ENCODE measurements around the gene PEX11B. TPM values are rescaled to one million over a fixed set of nuclear protein-coding genes. Genes with fewer than 3 reads are reported as not detected.

PEX11B gene
- total RNA-seq, 1 experiment from 2014 or later = 27.4 TPM

DNA sequence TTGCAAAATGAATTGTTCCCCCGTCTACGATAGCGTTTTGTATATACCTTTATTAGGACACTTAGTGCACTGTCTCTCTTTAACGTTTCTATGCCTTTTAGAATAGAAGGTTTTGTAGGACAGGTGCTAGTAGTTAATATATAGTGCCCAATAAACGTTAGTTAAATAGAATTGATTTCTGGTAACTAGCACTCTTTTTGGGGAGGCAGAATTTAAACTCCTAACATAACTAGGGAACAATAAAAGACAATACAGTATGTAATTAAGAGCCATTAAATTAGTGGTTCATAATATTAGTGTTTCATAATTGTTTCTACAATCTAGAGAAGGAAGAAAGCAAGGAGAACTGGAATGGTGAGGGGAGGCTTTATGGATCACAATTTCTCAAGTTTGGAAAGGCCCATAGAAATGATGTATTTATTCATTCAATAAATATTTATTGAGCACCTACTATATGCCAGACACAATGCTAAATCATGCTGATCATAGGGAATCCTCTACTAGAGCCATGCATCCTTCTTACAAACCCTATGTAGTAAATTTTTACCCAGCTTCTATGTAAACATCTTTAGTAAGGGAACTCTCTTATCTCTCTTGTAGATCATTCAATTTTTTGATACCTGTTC is 46.7 kb upstream of the PEX11B start:
- POLR2A ChIA-PET = interaction anchor here (0.6 to 2.0 kb wide), 2 partner anchors 38 to 53 kb away, joined by 10 to 12 read pairs; partner anchors contain the start of gene RBM8A
- CTCF ChIA-PET = interaction anchor here (1.4 to 1.7 kb wide), 2 partner anchors 67 to 74 kb away, joined by 4 to 5 read pairs; no protein-coding TSS in a partner anchor
- no peak for ATAC-seq

DNA sequence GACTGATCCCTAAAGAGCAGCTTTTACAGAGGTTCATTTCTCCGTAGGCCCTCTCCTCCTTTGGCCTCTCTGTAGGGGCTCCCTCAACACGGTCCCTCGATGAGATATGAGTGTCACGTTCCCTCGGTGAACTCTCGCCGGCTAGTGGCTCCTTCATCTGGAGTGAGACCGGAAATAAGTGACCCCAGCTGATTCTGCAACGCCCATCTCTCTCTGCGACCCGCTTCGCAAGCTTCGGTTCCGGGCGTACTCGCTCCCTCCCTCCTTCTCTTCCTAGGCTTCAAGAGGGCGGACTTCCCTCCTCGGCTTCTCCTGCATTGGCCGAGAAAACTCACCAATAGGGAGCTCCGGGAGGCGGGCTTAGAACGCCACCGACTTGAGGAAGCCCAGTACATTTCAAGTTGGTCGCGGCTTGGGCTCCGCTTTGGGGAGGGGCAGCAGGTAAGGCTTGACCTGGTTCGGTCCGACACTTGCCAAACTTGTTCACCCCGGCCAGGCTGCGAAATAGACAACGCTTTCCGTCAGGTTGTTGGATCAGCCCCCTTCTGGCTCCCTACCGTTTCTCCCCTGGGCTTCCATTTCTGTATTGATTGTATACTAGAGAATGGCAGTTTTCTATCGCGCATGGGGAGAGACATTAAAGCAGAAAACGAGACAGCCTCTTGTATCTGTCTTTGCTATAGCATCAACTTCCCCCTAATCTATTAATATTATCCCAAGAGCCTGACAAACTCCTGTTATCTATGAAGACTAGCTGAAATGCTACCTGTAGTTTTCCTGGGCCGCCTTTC is 46.0 kb upstream of the PEX11B start, which contains the start of the genes ANKRD34A and POLR3GL:
Gene ANKRD34A, minus strand, starts transcription at position 248 of the 791 bp plus-strand sequence. CDS start 2,816 bp downstream, outside the sequence.
Gene POLR3GL, plus strand, starts transcription at position 363 of the 791 bp plus-strand sequence. CDS start 10,176 bp downstream, outside the sequence.
- POLR2A ChIA-PET = interaction anchor here (0.6 to 2.0 kb wide), 3 partner anchors 37 to 52 kb away, joined by 3 to 12 read pairs (median 10); partner anchors contain the start of gene RBM8A

More for the DNA sequence above, 46.7 kb upstream of the PEX11B start:
- Histone ChIP-seq H3K36me3 (ENCODE audit: control insufficient read depth, insufficient read depth, low read length) (no peaks in the 10 kb centered on the region), H3K4me1 (ENCODE audit: control insufficient read depth, insufficient read depth, low read length) (peaks cover 18% of the 10 kb centered on the region), H3K27me3 (ENCODE audit: control insufficient read depth, insufficient read depth, low read length) (no peaks in the 10 kb centered on the region), H3K9me3 (ENCODE audit: control insufficient read depth, insufficient read depth, low read depth, low read length) (peaks cover 3% of the 10 kb centered on the region; the same call in 1 of the 2 replicates), H3K27ac (ENCODE audit: low read length) (peak overlapping the region; percentile 93), H3K4me3 (ENCODE audit: low read depth in 2 of 2, low read length in 2 of 2) (peak overlapping the region; percentile 52 to 92)
- TF ChIP-seq TCF7L2 (IDR thresholded peaks at IDR 0.05; ENCODE audit: low read depth, low read length) = no peak
- TF ChIP-seq, protein P1, sequence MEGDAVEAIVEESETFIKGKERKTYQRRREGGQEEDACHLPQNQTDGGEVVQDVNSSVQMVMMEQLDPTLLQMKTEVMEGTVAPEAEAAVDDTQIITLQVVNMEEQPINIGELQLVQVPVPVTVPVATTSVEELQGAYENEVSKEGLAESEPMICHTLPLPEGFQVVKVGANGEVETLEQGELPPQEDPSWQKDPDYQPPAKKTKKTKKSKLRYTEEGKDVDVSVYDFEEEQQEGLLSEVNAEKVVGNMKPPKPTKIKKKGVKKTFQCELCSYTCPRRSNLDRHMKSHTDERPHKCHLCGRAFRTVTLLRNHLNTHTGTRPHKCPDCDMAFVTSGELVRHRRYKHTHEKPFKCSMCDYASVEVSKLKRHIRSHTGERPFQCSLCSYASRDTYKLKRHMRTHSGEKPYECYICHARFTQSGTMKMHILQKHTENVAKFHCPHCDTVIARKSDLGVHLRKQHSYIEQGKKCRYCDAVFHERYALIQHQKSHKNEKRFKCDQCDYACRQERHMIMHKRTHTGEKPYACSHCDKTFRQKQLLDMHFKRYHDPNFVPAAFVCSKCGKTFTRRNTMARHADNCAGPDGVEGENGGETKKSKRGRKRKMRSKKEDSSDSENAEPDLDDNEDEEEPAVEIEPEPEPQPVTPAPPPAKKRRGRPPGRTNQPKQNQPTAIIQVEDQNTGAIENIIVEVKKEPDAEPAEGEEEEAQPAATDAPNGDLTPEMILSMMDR (IDR thresholded peaks at IDR 0.05) = no peak
- intact Hi-C loops (cut with micrococcal nuclease; ENCODE audit: unreplicated experiment) (no loop called here), in situ Hi-C loops (cut with HindIII; ENCODE audit: low pct_unique_long_range_greater_than_20kb, low sequenced_read_pairs) (no loop called here)
- BruUV-seq (replicated peaks) = no TSS peak
- DNase-seq (ENCODE audit: low read depth, low spot score) = no peak

DNA sequence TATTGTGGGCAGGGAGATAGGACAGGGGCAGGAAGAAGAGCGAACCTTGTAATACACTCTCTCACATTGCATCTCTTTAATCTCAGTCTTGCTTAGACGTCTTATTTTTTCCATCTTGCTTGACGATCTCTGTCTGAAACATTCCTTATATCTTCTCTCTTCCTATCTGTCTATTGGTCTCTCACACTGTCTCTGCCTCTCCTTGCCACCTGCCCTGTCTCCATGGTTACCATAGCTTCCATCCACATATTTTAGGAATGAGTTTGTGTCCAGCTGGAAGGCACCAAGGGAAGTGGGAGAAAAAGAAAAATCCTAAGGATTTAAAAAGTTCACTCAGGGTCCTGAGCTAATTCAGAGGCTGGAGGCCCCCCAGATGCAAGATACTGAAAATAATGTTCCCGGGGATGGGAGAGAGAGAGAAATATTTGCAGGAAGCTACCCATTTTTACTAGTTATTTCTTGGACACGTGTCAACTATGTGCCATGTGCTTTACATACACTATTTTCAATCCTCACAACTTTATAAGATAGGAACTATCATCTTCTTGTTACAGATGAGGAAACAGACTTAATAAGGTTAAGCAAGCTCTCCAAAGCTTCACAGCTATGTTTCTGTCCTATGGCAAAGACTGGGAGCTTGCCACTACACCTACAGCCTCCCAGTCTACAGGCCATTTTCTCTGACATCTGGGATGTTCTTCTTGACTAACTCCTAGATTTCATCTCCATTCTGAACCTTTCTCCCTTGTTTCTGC is 44.9 kb upstream of the PEX11B start:
- Histone ChIP-seq H3K27ac (ENCODE audit: low read length) (peak overlapping the region; percentile 93), H3K36me3 (ENCODE audit: control insufficient read depth, insufficient read depth, low read length) (no peaks in the 10 kb centered on the region), H3K4me3 (ENCODE audit: low read depth in 2 of 2, low read length in 2 of 2) (peak overlapping the region; percentile 76 to 92), H3K27me3 (ENCODE audit: control insufficient read depth, insufficient read depth, low read length) (no peaks in the 10 kb centered on the region), H3K4me1 (ENCODE audit: control insufficient read depth, insufficient read depth, low read length) (peaks cover 26% of the 10 kb centered on the region), H3K9me3 (ENCODE audit: control insufficient read depth, insufficient read depth, low read depth, low read length) (peaks cover 3% of the 10 kb centered on the region; the same call in 1 of the 2 replicates)
- POLR2A ChIA-PET = interaction anchor here (0.9 to 2.0 kb wide), 2 partner anchors 36 to 41 kb away, joined by 3 to 12 read pairs; partner anchors contain the start of gene RBM8A
- DNase-seq (ENCODE audit: low read depth, low spot score) (no peak), ATAC-seq (no peak)
- TF ChIP-seq SIN3A (IDR thresholded peaks at IDR 0.05; ENCODE audit: borderline replicate concordance, insufficient read depth, low read depth, low read length) = no peak
- TF ChIP-seq, protein P2, sequence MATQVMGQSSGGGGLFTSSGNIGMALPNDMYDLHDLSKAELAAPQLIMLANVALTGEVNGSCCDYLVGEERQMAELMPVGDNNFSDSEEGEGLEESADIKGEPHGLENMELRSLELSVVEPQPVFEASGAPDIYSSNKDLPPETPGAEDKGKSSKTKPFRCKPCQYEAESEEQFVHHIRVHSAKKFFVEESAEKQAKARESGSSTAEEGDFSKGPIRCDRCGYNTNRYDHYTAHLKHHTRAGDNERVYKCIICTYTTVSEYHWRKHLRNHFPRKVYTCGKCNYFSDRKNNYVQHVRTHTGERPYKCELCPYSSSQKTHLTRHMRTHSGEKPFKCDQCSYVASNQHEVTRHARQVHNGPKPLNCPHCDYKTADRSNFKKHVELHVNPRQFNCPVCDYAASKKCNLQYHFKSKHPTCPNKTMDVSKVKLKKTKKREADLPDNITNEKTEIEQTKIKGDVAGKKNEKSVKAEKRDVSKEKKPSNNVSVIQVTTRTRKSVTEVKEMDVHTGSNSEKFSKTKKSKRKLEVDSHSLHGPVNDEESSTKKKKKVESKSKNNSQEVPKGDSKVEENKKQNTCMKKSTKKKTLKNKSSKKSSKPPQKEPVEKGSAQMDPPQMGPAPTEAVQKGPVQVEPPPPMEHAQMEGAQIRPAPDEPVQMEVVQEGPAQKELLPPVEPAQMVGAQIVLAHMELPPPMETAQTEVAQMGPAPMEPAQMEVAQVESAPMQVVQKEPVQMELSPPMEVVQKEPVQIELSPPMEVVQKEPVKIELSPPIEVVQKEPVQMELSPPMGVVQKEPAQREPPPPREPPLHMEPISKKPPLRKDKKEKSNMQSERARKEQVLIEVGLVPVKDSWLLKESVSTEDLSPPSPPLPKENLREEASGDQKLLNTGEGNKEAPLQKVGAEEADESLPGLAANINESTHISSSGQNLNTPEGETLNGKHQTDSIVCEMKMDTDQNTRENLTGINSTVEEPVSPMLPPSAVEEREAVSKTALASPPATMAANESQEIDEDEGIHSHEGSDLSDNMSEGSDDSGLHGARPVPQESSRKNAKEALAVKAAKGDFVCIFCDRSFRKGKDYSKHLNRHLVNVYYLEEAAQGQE (IDR thresholded peaks at IDR 0.05; ENCODE audit: insufficient read depth in 1 of 2, low read depth in 2 of 2, low read length in 1 of 2) = no peak
- TF ChIP-seq POLR2AphosphoS5 (IDR thresholded peaks at IDR 0.05; ENCODE audit: low read depth, low read length) = no peak
- TF ChIP-seq TCF7L2 (IDR thresholded peaks at IDR 0.05; ENCODE audit: low read depth, low read length) = no peak
- TF ChIP-seq, protein P1 (IDR thresholded peaks at IDR 0.05) = no peak
- in situ Hi-C loops (cut with HindIII; ENCODE audit: low pct_unique_long_range_greater_than_20kb, low sequenced_read_pairs) = no loop called here
- no TSS peak for BruUV-seq (replicated peaks)
- CTCF ChIA-PET = interaction anchor here (1.1 to 1.7 kb wide), 3 partner anchors 14 to 72 kb away, joined by 4 to 10 read pairs (median 5); no protein-coding TSS in a partner anchor
- intact Hi-C loops (cut with micrococcal nuclease; ENCODE audit: unreplicated experiment) = loop anchor here (5.0 kb wide), 1 partner anchor 71 kb away; no protein-coding TSS in a partner anchor

More for the DNA sequence above, 46.0 kb upstream of the PEX11B start, which contains the start of the genes ANKRD34A and POLR3GL:
- H3K4me3 ChIP-seq (ENCODE audit: low read depth in 2 of 2, low read length in 2 of 2) = peak within 1 kb of the TSS; percentile 52 to 92
- BruUV-seq (replicated peaks) = TSS peak; percentile 88
- H3K4me1 ChIP-seq (ENCODE audit: control insufficient read depth, insufficient read depth, low read length) = peaks cover 22% of the 10 kb centered on the region
- TF ChIP-seq POLR2AphosphoS5 (IDR thresholded peaks at IDR 0.05; ENCODE audit: low read depth, low read length) (peak; percentile 84; the same call in 1 of the 2 replicates), TCF7L2 (IDR thresholded peaks at IDR 0.05; ENCODE audit: low read depth, low read length) (no peak; the same call in 1 of the 2 replicates), SIN3A (IDR thresholded peaks at IDR 0.05; ENCODE audit: borderline replicate concordance, insufficient read depth, low read depth, low read length) (no peak)
- no peaks in the 10 kb centered on the region for H3K27me3 ChIP-seq (ENCODE audit: control insufficient read depth, insufficient read depth, low read length)
- peak; percentile 89 for ATAC-seq
- DNase-seq (ENCODE audit: low read depth, low spot score) = no peak
- CTCF ChIA-PET = interaction anchor here (0.5 to 1.7 kb wide), 3 partner anchors 55 to 73 kb away, joined by 3 to 5 read pairs (median 4); partner anchors contain the start of gene ITGA10
- in situ Hi-C loops (cut with HindIII; ENCODE audit: low pct_unique_long_range_greater_than_20kb, low sequenced_read_pairs) = no loop called here
- intact Hi-C loops (cut with micrococcal nuclease; ENCODE audit: unreplicated experiment) = loop anchor here (5.0 kb wide), 1 partner anchor 72 kb away; no protein-coding TSS in a partner anchor
- peaks cover 3% of the 10 kb centered on the region; the same call in 1 of the 2 replicates for H3K9me3 ChIP-seq (ENCODE audit: control insufficient read depth, insufficient read depth, low read depth, low read length)
- H3K27ac ChIP-seq (ENCODE audit: low read length) = peak within 1 kb of the TSS; percentile 93
- H3K36me3 ChIP-seq (ENCODE audit: control insufficient read depth, insufficient read depth, low read length) = no peaks in the 10 kb centered on the region
